ENCODE measurements around the gene CCL11. TPM values are rescaled to one million over a fixed set of nuclear protein-coding genes. Genes with fewer than 3 reads are reported as not detected.

Gene CCL11
- total and polyA plus RNA-seq, 2 of the 8 experiments (the other 6 are each of a cell fraction or from before 2014, with no cell fraction given) = not detected

DNA sequence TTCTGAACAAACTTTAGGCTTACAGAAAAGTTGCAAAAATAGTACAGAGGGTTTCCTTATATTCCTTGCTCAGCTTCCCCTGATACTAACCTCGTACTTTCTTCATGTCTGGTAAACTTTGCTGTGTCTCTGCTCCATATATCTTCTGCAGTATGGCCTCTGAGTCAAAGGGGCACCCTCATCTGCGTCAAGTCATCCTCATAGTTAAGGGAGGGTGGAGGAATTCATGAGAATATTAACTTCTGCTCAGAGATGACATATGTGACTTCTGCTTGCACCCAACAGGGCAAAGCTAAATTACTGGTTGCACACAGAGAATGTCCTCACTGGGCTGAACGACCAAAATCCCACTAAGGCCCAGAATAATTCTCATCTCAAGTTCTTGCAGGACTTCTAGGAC lies 19.8 kb upstream of the CCL11 start:
- Histone ChIP-seq H3K4me2 (ENCODE audit: insufficient read depth in 1 of 2, low read depth in 2 of 2, low read length in 2 of 2) (no peak overlapping the region), H3K23ac (ENCODE audit: insufficient read length) (no peak overlapping the region), H3K14ac (ENCODE audit: insufficient read length) (no peak overlapping the region), H3K9ac (replicated peaks in 1 of 4; ENCODE audit: extremely low read depth in 1 of 4, low read depth in 3 of 4, low read length in 3 of 4) (no peak overlapping the region), H3K18ac (ENCODE audit: extremely low read depth, low read length) (no peak overlapping the region), H3K27me3 (replicated peaks in 1 of 4; ENCODE audit: control insufficient read depth in 3 of 4, extremely low read depth in 1 of 4, insufficient read depth in 3 of 4, low read length in 3 of 4) (no peaks in the 10 kb centered on the region), H2BK120ac (replicated peaks; ENCODE audit: low read depth, low read length) (no peak overlapping the region), H4K8ac (ENCODE audit: extremely low read depth, insufficient read depth, low read length) (no peak overlapping the region), H2BK12ac (ENCODE audit: low read depth, low read length) (no peak overlapping the region), H3K56ac (replicated peaks; ENCODE audit: insufficient read length, low read depth, low read length) (no peak overlapping the region), H4K91ac (replicated peaks; ENCODE audit: insufficient read length, low read length) (no peak overlapping the region), H3K27ac (ENCODE audit: low read depth, low read length) (no peak overlapping the region), H3K9me3 (ENCODE audit: insufficient read depth in 2 of 2, low read depth in 1 of 2, low read length in 1 of 2) (no peaks in the 10 kb centered on the region), H4K20me1 (replicated peaks in 1 of 2; ENCODE audit: control insufficient read depth in 1 of 2, insufficient read depth in 2 of 2, low read length in 2 of 2) (no peaks in the 10 kb centered on the region), H3K4me3 (ENCODE audit: extremely low read depth in 1 of 4, insufficient read depth in 2 of 4, low read depth in 3 of 4, low read length in 4 of 4) (no peak overlapping the region), H3K36me3 (ENCODE audit: control insufficient read depth in 2 of 4, insufficient read depth in 4 of 4, low read length in 3 of 4) (no peaks in the 10 kb centered on the region), H2AFZ (ENCODE audit: low read length) (no peak overlapping the region), H2BK5ac (ENCODE audit: low read depth, low read length) (no peak overlapping the region), H2BK15ac (ENCODE audit: low read length) (no peak overlapping the region), H2AK5ac (ENCODE audit: low read depth, low read length) (no peak overlapping the region), H3K23me2 (ENCODE audit: low read depth, low read length) (no peaks in the 10 kb centered on the region; the same call in 1 of the 2 replicates), H3K79me1 (ENCODE audit: low read depth, low read length) (no peaks in the 10 kb centered on the region), H4K5ac (ENCODE audit: insufficient read length, low read depth, low read length) (no peak overlapping the region), H2BK20ac (ENCODE audit: low read length) (no peak overlapping the region), H3K79me2 (ENCODE audit: control insufficient read depth in 1 of 2, insufficient read depth in 2 of 2, low read length in 2 of 2) (no peaks in the 10 kb centered on the region), H3K4me1 (replicated peaks in 1 of 4; ENCODE audit: control insufficient read depth in 3 of 4, insufficient read depth in 4 of 4, low read length in 3 of 4) (no peaks in the 10 kb centered on the region), H3K4ac (replicated peaks; ENCODE audit: insufficient read length, low read depth, low read length) (no peak overlapping the region)
- ChIA-PET POLR2A (ENCODE audit: partially characterized antibody) (no interaction called here), CTCF (ENCODE audit: partially characterized antibody) (interaction anchor here (1.1 kb wide), 1 partner anchor 65 kb away, joined by 3 read pairs; no protein-coding TSS in a partner anchor)
- FAIRE-seq = no peak
- TF ChIP-seq, protein P1, sequence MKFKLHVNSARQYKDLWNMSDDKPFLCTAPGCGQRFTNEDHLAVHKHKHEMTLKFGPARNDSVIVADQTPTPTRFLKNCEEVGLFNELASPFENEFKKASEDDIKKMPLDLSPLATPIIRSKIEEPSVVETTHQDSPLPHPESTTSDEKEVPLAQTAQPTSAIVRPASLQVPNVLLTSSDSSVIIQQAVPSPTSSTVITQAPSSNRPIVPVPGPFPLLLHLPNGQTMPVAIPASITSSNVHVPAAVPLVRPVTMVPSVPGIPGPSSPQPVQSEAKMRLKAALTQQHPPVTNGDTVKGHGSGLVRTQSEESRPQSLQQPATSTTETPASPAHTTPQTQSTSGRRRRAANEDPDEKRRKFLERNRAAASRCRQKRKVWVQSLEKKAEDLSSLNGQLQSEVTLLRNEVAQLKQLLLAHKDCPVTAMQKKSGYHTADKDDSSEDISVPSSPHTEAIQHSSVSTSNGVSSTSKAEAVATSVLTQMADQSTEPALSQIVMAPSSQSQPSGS (IDR thresholded peaks at IDR 0.05; ENCODE audit: low read length) = no peak
- TF ChIP-seq GABPA (IDR thresholded peaks at IDR 0.05; ENCODE audit: borderline replicate concordance, insufficient read depth, low read length) (no peak), EZH2 (IDR thresholded peaks at IDR 0.05; ENCODE audit: low read depth, low read length, severe bottlenecking) (no peak), KDM4A (IDR thresholded peaks at IDR 0.05; ENCODE audit: low read depth, low read length, severe bottlenecking) (no peak), SIRT6 (IDR thresholded peaks at IDR 0.05; ENCODE audit: low read length) (no peak)
- WGBS, 2 experiments (ENCODE audit: extremely low coverage in 1 of 2, insufficient coverage in 1 of 2, insufficient read length in 1 of 2, insufficient replicate concordance in 2 of 2, low coverage in 1 of 2, low lambda C conversion rate in 2 of 2, missing lambda C conversion rate in 1 of 2) = 57% methylated on average over 3 of the region's 3 CpGs; no CpG with 5 or more reads in 1 of the 2 experiments
- no peak for DNase-seq (ENCODE audit: low read depth in 1 of 2, low spot score in 2 of 2)
